Activated gamma-delta T cell treated with Interleukin-2 at 50 U/mL for 16 hours (primary cell): Measurements from ENCODE around the gene SAT1.
"Not testable (repeated sequence)": the region's sequence is repeated elsewhere in the genome, so short reads cannot be mapped to it uniquely, and the experiment has no call there.

ENCODE experiments used
- DNase-seq: peaks from one replicate; pipeline ENCODE4 v3.0.0-alpha.2; 2020

The SAT1 gene

GRCh38 chrX:23782863-23783588 is at the start of gene SAT1:
SAT1 (plus strand) TSS chrX:23783173; CDS start chrX:23783352, 179 bp downstream.
- DNase-seq = peak; percentile 91

GRCh38 chrX:23736030-23736429 is 46.9 kb upstream of the SAT1 start:
- no peak for DNase-seq

GRCh38 chrX:23737413-23737812 is 45.6 kb upstream of the SAT1 start:
- DNase-seq = no peak

GRCh38 chrX:23742174-23742696 is 40.7 kb upstream of the SAT1 start:
- DNase-seq = no peak

- peak; percentile 60 for DNase-seq
These were observed 40.0 kb upstream of the SAT1 start, which contains the start of gene ACOT9 for GRCh38 chrX:23742697-23743622. ACOT9 (minus strand) TSS chrX:23743276; CDS start chrX:23743144, 132 bp downstream.

GRCh38 chrX:23743623-23743971 is 39.4 kb upstream of the SAT1 start:
- DNase-seq = not testable (repeated sequence)

GRCh38 chrX:23745786-23746185 is 37.2 kb upstream of the SAT1 start:
- DNase-seq = no peak

- no peak for DNase-seq
These were observed 33.8 kb upstream of the SAT1 start for GRCh38 chrX:23749129-23749528.

- no peak for DNase-seq
These were observed 33.4 kb upstream of the SAT1 start for GRCh38 chrX:23749576-23749975.

- DNase-seq = no peak
These were observed 30.1 kb upstream of the SAT1 start for GRCh38 chrX:23752740-23753415.

GRCh38 chrX:23754664-23755063 is 28.3 kb upstream of the SAT1 start:
- DNase-seq = no peak

- DNase-seq = peak; percentile 62
These were observed 26.8 kb upstream of the SAT1 start for GRCh38 chrX:23756165-23756564.

GRCh38 chrX:23759821-23760220 is 23.2 kb upstream of the SAT1 start:
- no peak for DNase-seq

- no peak for DNase-seq
These were observed 18.6 kb upstream of the SAT1 start for GRCh38 chrX:23764188-23764984.

GRCh38 chrX:23765449-23765848 is 17.5 kb upstream of the SAT1 start:
- no peak for DNase-seq

GRCh38 chrX:23765868-23766267 is 17.1 kb upstream of the SAT1 start:
- DNase-seq = no peak

- no peak for DNase-seq
These were observed 16.1 kb upstream of the SAT1 start for GRCh38 chrX:23766650-23767551.

- no peak for DNase-seq
These were observed 12.8 kb upstream of the SAT1 start for GRCh38 chrX:23770142-23770541.

GRCh38 chrX:23771086-23771485 is 11.9 kb upstream of the SAT1 start:
- not testable (repeated sequence) for DNase-seq

GRCh38 chrX:23773601-23774175 is 9.3 kb upstream of the SAT1 start:
- peak; percentile 19 for DNase-seq

- no peak for DNase-seq
These were observed 6.6 kb upstream of the SAT1 start for GRCh38 chrX:23776363-23776762.
